GM12878 (cell line): Measurements from ENCODE around the gene JOSD2. TPM values are rescaled to one million over a fixed set of nuclear protein-coding genes. Genes with fewer than 3 reads are reported as not detected.

Experiments
- ATAC-seq: fragments of 200-7000 bp; cut with Tn5 transposase; 3 replicates; pipeline ENCODE4 v1.9.1; 2020; ENCODE audit warnings: mild to moderate bottlenecking, moderate library complexity
- BruUV-seq: library from RNA; stranded (reverse); fragments of 400-500 nt; replicated peaks from 2 replicates; lab custom pipeline; 2021; lab: Mats Ljungman, UMichigan
- CTCF ChIA-PET: fragments of 300-600 bp; sonication (Branson Sonifier 250); formaldehyde crosslinking; extraction: SDS; loops from one replicate; lab custom pipeline; 2021; ENCODE audit warnings: inconsistent platforms; lab: Yijun Ruan, JAX
- POLR2A ChIA-PET: fragments of 350-600 bp; formaldehyde crosslinking; extraction: SDS; loops from one replicate; lab custom pipeline; 2021; ENCODE audit warnings: inconsistent platforms; lab: Charles Lee
- RAD21 ChIA-PET: fragments of 300-600 bp; sonication (Branson Sonifier 250); formaldehyde crosslinking; loops from one replicate; lab custom pipeline; 2023; ENCODE audit warnings: antibody characterized with exemption; ENCODE audit not compliant: unreplicated experiment; lab: Charles Lee
- SMC1A ChIA-PET: fragments of 300-600 bp; sonication (Branson Sonifier 250); formaldehyde crosslinking; loops from one replicate; lab custom pipeline; 2023; ENCODE audit not compliant: unreplicated experiment, uncharacterized antibody; lab: Charles Lee
- DNase-seq: peaks from one replicate; pipeline ENCODE4 v3.0.0-alpha.2; 2011; ENCODE audit warnings: low read depth, low spot score
- FAIRE-seq: peaks from 3 replicates; lab custom pipeline; 2011; peaks lifted over from hg19 to GRCh38; lab: Jason Lieb, UNC
- H2AFZ ChIP-seq: 2 replicates; pipeline ENCODE4 v1.6.0; 2011; ENCODE audit warnings: low read depth, low read length, control low read depth; ENCODE audit not compliant: control insufficient read depth
- H3K27ac ChIP-seq: 2 replicates; pipeline ENCODE4 v1.5.1; 2011; ENCODE audit warnings: control low read depth; ENCODE audit not compliant: control insufficient read depth, insufficient read depth
- H3K27me3 ChIP-seq, 2 experiments: replicated peaks in 1 of 2; 2 replicates each; pipeline versions ENCODE4 v1.6.0 to v1.6.1; 2011; ENCODE audit warnings: low read length in 1 of 2; ENCODE audit not compliant: control insufficient read depth in 2 of 2, insufficient read depth in 2 of 2
- H3K36me3 ChIP-seq, 2 experiments: 2 replicates each; pipeline ENCODE4 v1.5.1; 2011; ENCODE audit warnings: low read length in 1 of 2; ENCODE audit not compliant: control insufficient read depth in 2 of 2, insufficient read depth in 2 of 2
- H3K4me1 ChIP-seq: 2 replicates; pipeline ENCODE4 v1.6.1; 2011; ENCODE audit warnings: mild to moderate bottlenecking, low read length, moderate library complexity, mixed read lengths; ENCODE audit not compliant: control insufficient read depth, insufficient read depth
- H3K4me2 ChIP-seq: 2 replicates; pipeline ENCODE4 v1.6.0; 2011; ENCODE audit warnings: control low read depth; ENCODE audit not compliant: control insufficient read depth, insufficient read depth
- H3K4me3 ChIP-seq: fragments of 200-600 bp; sonication (generic); 2 replicates; pipeline ENCODE4 v1.5.1; 2016
- H3K79me2 ChIP-seq: 2 replicates; pipeline ENCODE4 v1.6.0; 2011; ENCODE audit warnings: low read length; ENCODE audit not compliant: control insufficient read depth, insufficient read depth
- H3K9ac ChIP-seq: 2 replicates; pipeline ENCODE4 v1.8.0; 2011; ENCODE audit warnings: low read length, control low read depth, mixed read lengths; ENCODE audit not compliant: control insufficient read depth, insufficient read depth
- H3K9me3 ChIP-seq: replicated peaks from 3 replicates; pipeline ENCODE4 v1.5.1; 2011; ENCODE audit warnings: mild to moderate bottlenecking, low read length; ENCODE audit not compliant: control insufficient read depth, insufficient read depth
- H4K20me1 ChIP-seq: 2 replicates; pipeline ENCODE4 v1.6.0; 2011; ENCODE audit not compliant: control insufficient read depth, insufficient read depth
- CBX3 ChIP-seq: fragments of 200-600 bp; sonication (generic); IDR thresholded peaks from 2 replicates; pipeline ENCODE4 v1.6.1; 2016; ENCODE audit warnings: low read depth, borderline replicate concordance
- EGR1 ChIP-seq, 2 experiments: IDR thresholded peaks; 1 replicate in 1 of 2; 2 replicates in 1 of 2; pipeline ENCODE4 v1.6.1; 2011 to 2012; ENCODE audit warnings: low read depth in 2 of 2, low read length in 2 of 2, borderline replicate concordance in 1 of 2, mild to moderate bottlenecking in 1 of 2, moderate library complexity in 1 of 2
- EP300 ChIP-seq, 2 experiments: fragments of 150-350 bp in 1 of 2; IDR thresholded peaks; 2 replicates each; pipeline ENCODE4 v1.6.1; 2011 to 2012; ENCODE audit warnings: low read depth in 2 of 2, low read length in 2 of 2, borderline replicate concordance in 1 of 2, improper control_type of control experiment in 1 of 2, inconsistent platforms in 1 of 2; ENCODE audit not compliant: control insufficient read depth in 1 of 2
- KAT2A ChIP-seq: conservative IDR thresholded peaks from 2 replicates; pipeline ENCODE4 v1.6.1; 2011; ENCODE audit warnings: low read depth, low read length; ENCODE audit not compliant: control insufficient read depth
- MEF2B ChIP-seq: fragments of 450-650 bp; IDR thresholded peaks from 2 replicates; pipeline ENCODE4 v1.6.1; 2018; ENCODE audit warnings: mild to moderate bottlenecking, moderate library complexity; ENCODE audit not compliant: partially characterized antibody, poor library complexity, severe bottlenecking
- PBX3 ChIP-seq: IDR thresholded peaks from 2 replicates; pipeline ENCODE4 v1.6.1; 2011; ENCODE audit warnings: mild to moderate bottlenecking, low read depth, low read length, moderate library complexity; ENCODE audit not compliant: insufficient replicate concordance
- POLR2AphosphoS2 ChIP-seq: IDR thresholded peaks from 2 replicates; pipeline ENCODE4 v1.6.1; 2011; ENCODE audit warnings: low read depth, mild to moderate bottlenecking, low read length, improper control_type of control experiment, moderate library complexity
- POU2F2 ChIP-seq: IDR thresholded peaks from 3 replicates; pipeline ENCODE4 v1.6.1; 2011; ENCODE audit warnings: low read depth, mild to moderate bottlenecking, low read length, borderline replicate concordance
- PRDM15 ChIP-seq: fragments of 450-650 bp; formaldehyde crosslinking; IDR thresholded peaks from 2 replicates; pipeline ENCODE4 v1.4.0; 2020; ENCODE audit warnings: mild to moderate bottlenecking, moderate library complexity
- SREBF1 ChIP-seq: IDR thresholded peaks from 2 replicates; pipeline ENCODE4 v1.6.1; 2012; ENCODE audit warnings: mild to moderate bottlenecking, low read length
- TCF12 ChIP-seq: IDR thresholded peaks from 2 replicates; pipeline ENCODE4 v1.6.1; 2011; ENCODE audit warnings: low read depth, mild to moderate bottlenecking, low read length
- WGBS: methylation state at CpG from one replicate; pipeline ENCODE4 v1.1.6; 2016; ENCODE audit warnings: low lambda C conversion rate; ENCODE audit not compliant: insufficient replicate concordance, insufficient coverage; ENCODE audit errors: missing lambda C conversion rate; 5-methylcytosine and 5-hydroxymethylcytosine counted together
- in situ Hi-C: fragments of 300-500 bp; cut with MboI; formaldehyde crosslinking; loops from 9 replicates; pipeline ENCODE4 v1.14.3; 2018; ENCODE audit warnings: mixed read lengths
- intact Hi-C: fragments of 100-400 bp; cut with micrococcal nuclease; formaldehyde crosslinking; loops from one replicate; pipeline ENCODE4 v1.14.2; 2022; ENCODE audit not compliant: unreplicated experiment
- polyA plus RNA-seq, 11 experiments: library from polyadenylated mRNA; depleted of rRNA in 4 of 11; unstranded in 6 of 11; stranded (reverse) in 5 of 11; fragments of >200 nt; fragmentation: Nextera tagmentation in 4 of 11; fragmentation: Illumina TruSeq in 1 of 11; extraction: Ambion mirVana in 4 of 11; extraction: Trizol in 1 of 11; gene quantifications; 1 replicate in 1 of 11; 2 replicates in 10 of 11; pipeline versions ENCODE4 v1.2.1 to v1.2.3, GENCODE V29; 2011 to 2016; ENCODE audit warnings: inconsistent platforms in 2 of 11, missing spikeins in 2 of 11, low read depth in 1 of 11
- total RNA-seq, 4 experiments: library from RNA; depleted of rRNA in 3 of 4; stranded (reverse); fragments of >200 nt in 3 of 4; fragmentation: Illumina TruSeq in 1 of 4; extraction: Trizol in 1 of 4; gene quantifications; 2 replicates each; pipeline versions ENCODE4 v1.2.1 to v1.2.3, GENCODE V29; 2013 to 2021

Gene JOSD2
- total and polyA plus RNA-seq, 10 of the 15 experiments (the other 5 are each of a cell fraction or from before 2014, with no cell fraction given) = 0.91 to 26.7 (median 13.0) TPM

DNA sequence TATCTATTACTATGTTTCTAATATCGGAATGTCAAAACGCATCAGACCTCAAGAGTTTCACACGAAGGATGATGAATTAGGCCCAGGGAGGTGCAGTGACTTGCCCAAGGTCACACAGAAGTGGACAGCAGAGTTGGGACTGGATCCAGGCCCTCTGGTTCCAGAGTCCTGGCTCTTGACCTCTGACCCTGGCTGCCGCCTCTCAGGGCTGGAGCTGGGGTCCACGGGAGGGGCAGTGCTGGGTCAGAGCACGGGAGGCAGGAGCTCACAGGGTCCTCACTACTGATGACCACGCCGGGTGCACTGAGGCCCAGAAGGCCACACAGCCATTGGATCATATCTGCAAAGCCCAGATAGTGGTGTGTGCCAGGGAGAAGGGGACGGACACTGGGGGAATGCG lies 11.9 kb upstream of the JOSD2 start:
- Histone ChIP-seq H3K79me2 (no peaks in the 10 kb centered on the region), H3K4me1 (no peaks in the 10 kb centered on the region), H3K36me3 (no peaks in the 10 kb centered on the region), H4K20me1 (no peaks in the 10 kb centered on the region), H3K27me3 (no peaks in the 10 kb centered on the region), H3K9ac (no peak overlapping the region), H2AFZ (no peak overlapping the region), H3K9me3 (no peaks in the 10 kb centered on the region), H3K4me2 (no peak overlapping the region), H3K27ac (no peak overlapping the region), H3K4me3 (no peak overlapping the region)
- ChIA-PET SMC1A (no interaction called here), RAD21 (no interaction called here), CTCF (no interaction called here), POLR2A (no interaction called here)
- no TSS peak for BruUV-seq
- TF ChIP-seq PBX3 (no peak), SREBF1 (no peak), KAT2A (no peak)
- FAIRE-seq = no peak
- DNase-seq = no peak
- 53% methylated on average over 10 of the region's 10 CpGs for WGBS
- intact Hi-C loops = no loop called here
- ATAC-seq = no peak
- in situ Hi-C loops = no loop called here

DNA sequence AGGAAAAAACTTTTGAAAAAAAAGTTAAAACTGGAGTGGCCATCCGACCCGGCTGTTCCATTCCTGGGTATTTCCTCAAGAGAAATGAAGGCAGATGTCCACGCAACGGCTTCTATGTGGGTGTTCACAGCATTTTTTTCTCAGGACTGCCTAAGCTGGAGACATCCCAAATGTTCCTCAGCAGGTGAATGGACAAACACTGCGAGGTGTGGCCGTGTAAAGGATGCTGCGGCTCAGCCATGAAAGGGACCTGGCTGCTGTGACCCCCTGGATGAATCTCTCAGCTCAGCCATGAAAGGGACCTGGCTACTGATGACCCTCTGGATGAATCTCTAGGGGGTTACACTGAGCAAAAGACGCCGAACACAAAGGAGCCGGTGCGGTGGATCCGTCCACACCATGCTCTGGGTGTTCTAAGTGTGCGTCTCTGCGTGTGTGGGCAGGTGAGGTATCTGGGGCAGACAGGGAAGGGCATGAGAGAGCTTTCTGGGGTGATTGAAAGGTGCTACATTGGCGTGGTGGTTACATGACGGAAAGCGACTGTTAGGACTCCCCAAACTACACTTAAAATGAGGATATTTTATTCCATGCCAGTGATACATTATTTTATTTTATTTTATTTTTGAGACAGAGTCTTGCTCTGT lies 10.0 kb upstream of the JOSD2 start:
- H3K27me3 ChIP-seq = no peaks in the 10 kb centered on the region
- H3K4me3 ChIP-seq = no peak overlapping the region
- 64% methylated on average over 15 of the region's 17 CpGs for WGBS
- H3K36me3 ChIP-seq = no peaks in the 10 kb centered on the region
- no peak for ATAC-seq
- ChIA-PET SMC1A (no interaction called here), CTCF (interaction anchor here (0.6 kb wide), 1 partner anchor 37 kb away, joined by 4 read pairs; no protein-coding TSS in a partner anchor), RAD21 (no interaction called here), POLR2A (interaction anchor here (0.6 kb wide), 1 partner anchor 178 kb away, joined by 3 read pairs; no protein-coding TSS in a partner anchor)
- in situ Hi-C loops (no loop called here), intact Hi-C loops (no loop called here)
- no peak overlapping the region for H3K9ac ChIP-seq
- BruUV-seq = no TSS peak
- FAIRE-seq = no peak
- no peak overlapping the region for H2AFZ ChIP-seq
- no peaks in the 10 kb centered on the region for H3K9me3 ChIP-seq
- DNase-seq = no peak
- H3K4me1 ChIP-seq = no peaks in the 10 kb centered on the region
- H3K27ac ChIP-seq = no peak overlapping the region
- H3K79me2 ChIP-seq = no peaks in the 10 kb centered on the region
- no peak overlapping the region for H3K4me2 ChIP-seq
- no peaks in the 10 kb centered on the region for H4K20me1 ChIP-seq
- TF ChIP-seq POLR2AphosphoS2 = no peak
- no peak for TF ChIP-seq TCF12
- TF ChIP-seq PRDM15 = no peak
- TF ChIP-seq CBX3 = no peak
- TF ChIP-seq EP300 (IDR thresholded peaks at IDR 0.05; ENCODE audit: borderline replicate concordance in 1 of 2, control insufficient read depth in 1 of 2, low read depth in 2 of 2, low read length in 2 of 2) = no peak
- no peak for TF ChIP-seq MEF2B
- TF ChIP-seq EGR1 (IDR thresholded peaks at IDR 0.05; ENCODE audit: borderline replicate concordance in 1 of 2, low read depth in 2 of 2, low read length in 2 of 2) = no peak
- no peak for TF ChIP-seq POU2F2
